ENCODE measurements around the gene HOGA1. TPM values are rescaled to one million over a fixed set of nuclear protein-coding genes. Genes with fewer than 3 reads are reported as not detected.

The HOGA1 gene
- polyA plus RNA-seq, 1 of the 3 experiments (the other 2 are of a cell fraction), result 2.9 TPM

- POLR2A ChIA-PET, result no interaction called here
- peak; percentile 80; the same call in 1 of the 2 replicates for TF ChIP-seq SIN3A (IDR thresholded peaks at IDR 0.05; ENCODE audit: borderline replicate concordance, low read depth, low read length)
- no peak for TF ChIP-seq IRF3 (IDR thresholded peaks at IDR 0.05; ENCODE audit: low read depth, low read length)
- TF ChIP-seq ELF1 (IDR thresholded peaks at IDR 0.05), result no peak
- TF ChIP-seq PBX3 (IDR thresholded peaks at IDR 0.05), result peak; percentile 90
- peak; percentile 98 for TF ChIP-seq FOSL2 (IDR thresholded peaks at IDR 0.05; ENCODE audit: borderline replicate concordance, low read depth)
- TF ChIP-seq ZBTB33 (IDR thresholded peaks at IDR 0.05; ENCODE audit: borderline replicate concordance, low read depth), result peak; percentile 82; the same call in 1 of the 2 replicates
- peak; percentile 65 for TF ChIP-seq USF1 (IDR thresholded peaks at IDR 0.05; ENCODE audit: borderline replicate concordance, low read depth)
- TF ChIP-seq FOXM1 (IDR thresholded peaks at IDR 0.05; ENCODE audit: low read depth), result peak; percentile 44; the same call in 1 of the 2 replicates
- TF ChIP-seq FOXJ3 (CRISPR knock-in tag; IDR thresholded peaks at IDR 0.05), result no peak
- peak; percentile 94 for TF ChIP-seq MAX (IDR thresholded peaks at IDR 0.05; ENCODE audit: low read depth)
- peak; percentile 74 for TF ChIP-seq REST (IDR thresholded peaks at IDR 0.05; ENCODE audit: low read depth, low read length)
- peak; percentile 100 for TF ChIP-seq TEAD4 (IDR thresholded peaks at IDR 0.05; ENCODE audit: borderline replicate concordance, insufficient read depth)
- TF ChIP-seq POLR2AphosphoS5 (IDR thresholded peaks at IDR 0.05; ENCODE audit: low read depth, low read length), result peak; percentile 87
- TF ChIP-seq EP300 (IDR thresholded peaks at IDR 0.05; ENCODE audit: borderline replicate concordance in 1 of 2, low read depth in 1 of 2, low read length in 1 of 2), result peak in 1 of 2 experiments; percentile 94; a peak in 2 of 4 replicates
- TF ChIP-seq TCF12 (IDR thresholded peaks at IDR 0.05), result peak; percentile 93
- 0 out of 2 replicates have a peak, but pooled peaks have one; percentile 19 for TF ChIP-seq GABPA (IDR thresholded peaks at IDR 0.05; ENCODE audit: low read depth)
- peak; percentile 98 for TF ChIP-seq JUND (IDR thresholded peaks at IDR 0.05)
- TF ChIP-seq YY1 (IDR thresholded peaks at IDR 0.05; ENCODE audit: low read depth), result 0 out of 2 replicates have a peak, but pooled peaks have one; percentile 21
- TF ChIP-seq EZH2phosphoT487 (IDR thresholded peaks at IDR 0.05; ENCODE audit: borderline replicate concordance, low read depth), result no peak
- TF ChIP-seq MEF2A (IDR thresholded peaks at IDR 0.05; ENCODE audit: borderline replicate concordance, low read depth), result peak; percentile 75
- no peak for TF ChIP-seq NRF1 (IDR thresholded peaks at IDR 0.05; ENCODE audit: low read depth, low read length)
- TF ChIP-seq USF2 (IDR thresholded peaks at IDR 0.05; ENCODE audit: borderline replicate concordance, low read depth, low read length), result no peak
Measured at GRCh38 chr10:97574374-97575126, 9.6 kb upstream of the HOGA1 start.

More at GRCh38 chr10:97574374-97575126, 9.6 kb upstream of the HOGA1 start:
- DNase-seq, result peak; percentile 66
- CTCF ChIA-PET, result interaction anchor here (0.6 to 9.4 kb wide), 6 partner anchors 10 to 112 kb away, joined by 3 to 64 read pairs (median 11); partner anchors contain the start of gene HOGA1
- no peaks in the 10 kb centered on the region for H3K27me3 ChIP-seq (ENCODE audit: insufficient read depth)
- peak overlapping the region; percentile 50 to 83; a peak in 3 of 4 replicates for H3K27ac ChIP-seq (ENCODE audit: low read depth in 2 of 2, low read length in 1 of 2)
- H3K9me3 ChIP-seq, result no peaks in the 10 kb centered on the region
- H2AFZ ChIP-seq (ENCODE audit: low read depth), result no peak overlapping the region
- peak overlapping the region; percentile 28 for H3K4me2 ChIP-seq
- WGBS (ENCODE audit: low lambda C conversion rate), result 30% methylated on average over 4 of the region's 4 CpGs
- no peaks in the 10 kb centered on the region for H4K20me1 ChIP-seq (ENCODE audit: insufficient read depth)
- H3K4me1 ChIP-seq (ENCODE audit: control insufficient read depth in 1 of 2, insufficient read depth in 2 of 2, low read depth in 1 of 2, low read length in 1 of 2), result peaks cover 21 to 35% of the 10 kb centered on the region in 2 experiments; a peak in 3 of 4 replicates
- peaks cover 0 to 3% of the 10 kb centered on the region in 2 experiments for H3K36me3 ChIP-seq (replicated peaks in 1 of 2; ENCODE audit: control insufficient read depth in 1 of 2, insufficient read depth in 2 of 2, low read length in 1 of 2)
- H3K79me2 ChIP-seq (ENCODE audit: insufficient read depth), result no peaks in the 10 kb centered on the region
- H3F3A ChIP-seq (replicated peaks; ENCODE audit: insufficient read depth), result peaks cover 29% of the 10 kb centered on the region
- H3K9me2 ChIP-seq, result no peaks in the 10 kb centered on the region
- H3K9ac ChIP-seq, result peak overlapping the region; percentile 41; the same call in 1 of the 2 replicates
- no peak overlapping the region for H3K4me3 ChIP-seq (ENCODE audit: low read depth in 2 of 2, low read length in 1 of 2)
